Measurements from ENCODE around the gene SHANK2.
"Not testable (repeated sequence)": the region's sequence is repeated elsewhere in the genome, so short reads cannot be mapped to it uniquely, and the experiment has no call there.

SHANK2 gene

DNA sequence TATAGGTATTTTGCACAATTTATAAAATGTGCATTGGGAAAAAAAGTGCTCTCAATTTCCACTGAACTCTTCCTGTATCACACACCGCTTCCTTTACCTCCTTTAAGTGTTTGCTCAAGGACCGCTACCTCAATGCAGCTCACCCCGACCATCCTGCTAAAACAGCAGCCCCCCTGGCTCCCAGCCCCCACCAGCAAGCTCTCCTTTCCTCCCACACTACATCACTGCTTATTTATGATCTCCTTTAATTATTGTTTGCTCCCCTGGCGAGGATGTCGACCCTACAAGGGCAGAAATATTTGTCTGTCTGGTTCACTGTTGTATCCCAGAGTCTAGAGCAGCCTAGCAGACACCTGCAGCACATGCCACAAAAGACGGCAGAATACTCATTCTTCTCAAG, 10.0 kb downstream of the SHANK2 start:
- no peak for DNase-seq

DNA sequence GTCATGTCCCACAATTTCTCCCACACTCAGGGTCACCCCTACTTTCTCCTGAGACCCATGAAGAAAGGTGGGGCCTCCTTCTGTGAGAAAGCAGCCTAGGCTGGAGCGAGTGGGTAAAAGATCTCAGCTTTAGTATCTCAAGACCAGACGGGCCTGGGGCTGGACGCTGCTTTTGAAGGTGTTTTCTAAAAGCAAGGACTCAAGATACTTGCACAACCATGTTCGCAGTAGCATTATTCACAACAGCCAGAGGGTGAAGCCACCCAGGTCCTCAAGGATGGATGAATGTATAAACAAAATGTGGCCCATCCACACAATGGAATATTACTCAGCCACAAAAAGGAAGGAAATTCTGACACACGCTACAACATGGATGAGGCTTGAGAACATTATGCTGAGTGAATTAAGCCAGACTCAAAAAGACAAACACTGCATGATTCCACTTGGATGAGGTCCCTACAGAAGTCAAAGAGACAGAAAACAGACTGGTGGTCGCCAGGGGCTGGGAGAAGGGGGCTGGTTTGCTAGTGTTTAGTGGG, 10.6 kb downstream of the SHANK2 start:
- no peak for DNase-seq

DNA sequence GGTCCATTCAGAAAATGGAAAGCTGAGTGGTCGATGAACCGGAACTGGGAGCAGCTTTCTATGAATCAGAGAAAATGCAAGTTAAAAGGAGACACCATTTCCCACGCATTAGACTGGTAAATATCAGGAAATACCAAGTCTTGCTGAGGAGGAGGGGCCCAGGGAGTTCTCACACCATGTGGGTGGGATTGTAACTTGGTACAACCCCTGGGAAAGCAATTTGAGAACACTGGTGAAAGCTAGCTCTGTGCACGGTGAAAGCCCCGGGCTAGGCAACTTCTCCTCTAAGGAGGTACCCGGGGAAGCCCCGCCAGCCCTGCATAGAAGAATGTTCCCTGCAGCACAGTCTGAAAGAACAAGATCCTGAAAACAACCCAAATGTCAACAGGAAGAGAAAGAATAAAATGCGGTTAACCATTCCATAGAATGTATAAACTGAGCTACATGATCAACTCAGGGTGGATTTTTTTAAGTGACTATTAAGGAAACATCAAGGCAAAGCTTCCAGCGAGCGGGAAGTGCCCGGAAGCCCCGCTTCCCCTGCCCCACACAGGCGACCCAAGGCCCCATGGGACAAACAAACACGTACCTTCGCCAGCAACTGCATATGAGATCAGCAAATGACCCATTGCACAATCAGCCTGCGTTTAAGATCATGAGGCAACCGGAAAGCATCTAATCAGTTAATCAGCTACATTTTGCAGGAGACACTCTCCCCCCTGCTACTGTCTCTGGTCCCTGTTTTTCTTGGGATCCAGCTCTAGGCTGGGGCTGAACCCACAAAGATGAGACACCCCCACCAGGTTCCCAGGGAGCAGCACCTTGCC, 11.3 kb downstream of the SHANK2 start:
- DNase-seq, result no peak

DNA sequence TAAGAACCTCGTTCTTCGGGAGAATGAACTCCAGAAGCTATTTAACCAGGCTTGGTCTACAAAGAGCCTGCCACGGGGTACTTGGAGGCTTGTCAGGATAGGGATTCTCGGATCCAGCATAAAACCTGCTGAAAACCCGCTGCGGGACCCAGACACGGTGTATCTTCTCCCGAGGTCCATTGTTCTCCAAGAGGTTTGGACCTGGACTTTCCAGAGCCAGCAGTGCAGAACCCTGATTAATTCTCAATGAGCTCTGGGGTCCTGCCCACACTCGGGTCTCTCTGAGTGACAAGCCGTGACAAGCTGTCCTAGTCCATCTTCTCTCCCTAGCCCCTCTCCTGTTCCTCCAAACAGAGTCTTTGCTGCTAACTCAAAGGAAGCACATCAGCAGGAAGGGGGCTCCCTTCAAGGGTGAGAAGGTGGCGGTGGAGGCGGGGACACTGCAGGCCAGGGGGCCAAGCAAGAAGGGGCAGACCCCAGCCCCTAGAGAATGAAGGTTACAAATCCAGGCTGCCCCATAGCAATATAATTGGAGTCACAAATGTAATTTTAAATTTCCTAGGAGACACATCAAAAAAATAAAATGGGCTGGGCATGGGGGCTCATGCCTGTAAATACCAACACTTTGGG, 12.2 kb downstream of the SHANK2 start:
- no peak for DNase-seq

DNA sequence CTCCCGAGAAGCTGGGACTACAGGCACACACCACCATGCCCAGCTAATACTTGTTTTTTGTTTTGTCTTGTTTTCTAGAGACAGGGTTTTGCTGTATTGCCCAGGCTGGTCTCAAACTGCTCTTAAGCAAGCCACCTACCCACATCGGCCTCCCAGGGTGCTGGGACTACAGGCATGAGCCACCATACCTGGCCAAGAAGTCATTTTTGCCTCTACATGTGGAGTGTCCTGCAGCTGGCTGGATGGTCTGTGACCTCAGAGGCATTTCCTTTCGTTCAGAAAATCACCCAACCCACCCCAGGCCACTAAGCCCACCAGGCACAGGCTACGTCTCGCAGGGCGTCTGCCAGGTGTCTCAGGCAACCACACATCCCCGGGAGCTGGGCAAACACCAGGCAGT, 12.8 kb downstream of the SHANK2 start:
- DNase-seq, result no peak

DNA sequence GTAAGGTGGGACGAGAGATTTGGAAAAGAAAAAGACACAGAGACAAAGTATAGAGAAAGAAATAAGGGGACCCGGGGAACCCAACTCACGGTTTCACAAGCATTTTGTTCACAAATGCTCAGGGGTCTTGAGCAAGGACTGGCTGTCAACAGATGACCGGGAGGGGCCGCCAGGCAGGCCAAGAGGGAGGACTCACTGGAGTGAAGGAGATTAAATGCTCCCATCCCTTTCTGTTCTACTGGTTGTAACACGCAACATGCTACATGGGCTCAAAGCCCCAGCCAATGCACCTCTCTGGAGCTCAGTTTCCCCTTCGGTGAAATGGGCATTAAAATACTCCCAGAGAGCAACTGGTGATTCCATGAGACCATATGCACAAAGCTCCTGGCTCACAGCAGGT, 13.4 kb downstream of the SHANK2 start:
- no peak for DNase-seq

DNA sequence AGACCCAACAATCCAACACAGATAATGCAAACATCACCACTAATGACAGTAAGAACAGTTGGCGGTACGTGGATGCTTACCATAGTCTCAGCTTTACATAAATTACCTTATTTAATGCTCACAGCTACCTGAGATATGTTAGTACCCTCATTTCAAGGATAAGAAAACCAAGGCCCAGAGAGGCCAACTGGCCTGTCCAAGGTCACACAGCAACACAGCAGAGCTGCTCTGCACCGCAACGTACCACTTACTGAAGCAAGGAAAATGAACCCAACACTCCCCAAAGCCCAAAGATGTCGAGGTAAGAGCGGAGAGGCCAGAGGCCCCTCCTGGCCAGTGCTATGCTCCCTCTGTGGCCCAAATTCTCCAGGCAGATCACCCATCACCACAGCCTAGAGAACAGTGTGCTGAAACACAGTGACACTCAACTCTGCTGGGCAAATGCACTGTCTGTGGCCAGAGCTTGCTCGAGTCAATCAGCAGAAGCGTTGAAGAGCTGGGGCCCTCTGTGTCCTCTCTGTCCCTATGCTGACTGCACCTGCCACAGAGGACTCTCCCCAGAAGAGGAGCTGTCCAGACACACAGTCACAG, 14.0 kb downstream of the SHANK2 start:
- DNase-seq, result no peak

DNA sequence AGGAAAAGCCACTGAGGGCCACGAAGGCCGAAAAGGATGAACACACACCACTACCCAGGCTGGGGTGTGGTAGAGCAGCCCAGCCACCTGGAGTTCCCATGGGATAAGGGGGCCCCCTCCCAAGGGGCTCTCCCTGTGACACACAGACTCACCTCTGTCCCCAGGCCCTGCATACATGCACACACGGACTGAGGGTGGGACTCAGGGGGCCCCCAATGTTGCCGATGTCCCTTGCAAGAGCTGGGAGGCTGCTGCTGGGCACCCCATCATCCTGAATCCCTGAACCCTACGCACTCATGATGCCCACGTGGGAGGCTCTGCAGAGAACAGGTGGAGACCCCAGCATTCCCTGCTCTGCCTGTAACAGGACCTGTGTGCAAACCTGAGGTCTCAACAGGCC, 14.5 kb downstream of the SHANK2 start:
- no peak for DNase-seq

DNA sequence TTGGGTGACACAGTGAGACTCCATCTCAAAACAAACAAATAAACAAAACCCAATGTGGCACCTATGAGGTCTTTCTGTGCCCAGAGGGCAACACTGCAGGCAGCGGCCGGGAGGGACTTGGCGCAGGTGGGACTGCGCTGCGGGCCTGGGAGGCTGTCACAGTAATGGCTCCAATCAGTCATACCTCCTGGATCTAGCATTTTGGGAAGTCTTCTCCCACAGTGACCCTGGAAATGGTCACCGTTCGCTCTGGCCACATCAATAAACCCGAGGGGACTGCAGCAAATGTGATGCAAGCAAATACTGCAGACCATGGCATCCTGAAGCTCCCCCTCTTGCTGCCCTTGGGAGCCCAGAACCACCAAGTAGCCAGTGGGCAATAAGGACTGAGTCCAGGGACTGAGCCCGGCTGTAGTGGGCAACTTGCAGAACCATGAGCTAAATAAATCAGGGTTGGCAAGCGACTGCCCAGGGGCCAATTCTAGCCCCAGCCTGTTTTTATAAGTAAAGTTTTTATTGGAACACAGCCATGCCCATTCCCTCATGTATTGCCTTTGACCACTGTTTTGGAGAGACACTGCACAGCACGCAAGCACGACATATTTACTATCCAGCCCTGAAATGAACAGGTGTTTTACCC, 15.4 kb downstream of the SHANK2 start:
- no peak for DNase-seq

DNA sequence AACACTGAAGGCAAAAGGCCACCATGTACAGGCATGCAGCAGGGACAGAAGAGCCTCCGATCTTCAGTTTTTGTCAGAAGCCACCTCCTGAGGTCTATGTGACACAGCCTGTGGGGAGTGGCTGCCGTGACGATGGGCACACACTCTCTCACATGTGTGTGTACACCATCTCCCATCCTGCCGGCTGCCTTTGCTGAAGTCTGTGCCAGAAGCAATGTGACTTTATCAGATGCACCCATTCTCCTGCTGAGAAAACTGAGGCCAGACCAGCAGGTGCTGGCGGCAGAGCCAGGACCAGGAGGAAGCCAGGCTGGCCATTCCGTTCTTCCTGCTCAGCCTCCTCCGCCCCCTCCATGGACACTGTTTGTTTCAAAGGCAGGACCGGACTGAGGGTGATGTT, 16.7 kb downstream of the SHANK2 start:
- DNase-seq, result no peak

DNA sequence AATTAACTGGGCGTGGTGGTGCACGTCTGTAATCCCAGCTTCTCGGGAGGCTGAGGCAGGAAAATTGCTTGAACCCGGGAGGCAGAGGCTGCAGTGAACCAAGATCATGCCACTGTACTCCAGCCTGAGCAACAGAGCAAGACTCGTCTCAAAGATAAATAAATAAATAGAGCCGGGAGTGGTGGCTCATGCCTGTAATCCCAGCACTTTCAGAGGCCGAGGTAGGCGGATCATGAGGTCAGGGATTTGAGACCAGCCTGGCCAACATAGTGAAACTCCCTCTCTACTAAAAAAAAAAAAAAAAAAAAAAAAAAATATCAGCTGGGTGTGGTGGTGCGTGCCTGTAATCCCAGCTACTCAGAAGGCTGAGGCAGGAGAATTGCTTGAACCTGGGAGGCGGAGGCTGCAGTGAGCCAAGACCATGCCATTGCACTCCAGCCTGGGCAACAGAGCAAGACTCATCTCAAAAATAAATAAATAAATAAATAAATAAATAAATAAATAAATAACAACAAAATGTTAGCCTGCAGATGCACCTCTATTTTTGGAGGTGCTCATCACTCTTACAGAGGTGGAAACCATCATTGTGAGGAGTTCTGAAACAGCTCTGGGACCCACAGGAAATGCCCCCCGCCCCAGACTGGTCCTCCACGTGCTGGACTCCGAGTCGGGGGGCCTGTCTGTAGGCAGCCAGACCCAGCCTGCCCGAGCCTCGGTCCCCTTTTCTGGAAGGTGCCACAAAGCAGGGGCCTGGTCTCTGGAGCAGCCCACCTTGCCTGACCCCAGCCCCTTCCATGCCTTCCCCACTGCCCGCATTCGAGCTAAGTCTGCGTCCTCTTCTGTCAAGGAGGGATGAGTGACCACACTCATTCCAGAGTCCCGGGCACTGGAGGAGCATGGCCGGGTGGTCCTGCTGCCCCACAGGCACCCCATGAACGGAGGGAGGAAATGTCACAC, 18.2 kb downstream of the SHANK2 start:
- DNase-seq, result not testable (repeated sequence)

DNA sequence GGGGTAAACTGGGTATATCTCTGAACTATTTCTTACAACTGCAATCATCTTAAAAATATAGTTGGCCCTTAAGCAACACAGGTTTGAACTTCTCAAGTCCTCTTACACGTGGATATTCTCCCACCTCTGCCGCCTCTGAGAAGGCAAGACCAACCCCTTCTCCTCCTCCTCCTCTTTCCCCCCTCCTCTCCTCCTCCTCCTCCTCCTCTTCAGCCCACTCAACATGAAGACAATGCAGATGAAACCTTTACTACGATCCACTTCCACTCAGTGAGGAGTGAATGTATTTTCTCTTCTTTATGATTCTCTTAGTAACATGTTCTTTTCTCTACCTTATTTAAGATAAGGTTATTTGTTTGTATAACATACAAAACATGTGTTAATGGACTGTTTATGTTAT, 20.0 kb downstream of the SHANK2 start:
- no peak for DNase-seq

DNA sequence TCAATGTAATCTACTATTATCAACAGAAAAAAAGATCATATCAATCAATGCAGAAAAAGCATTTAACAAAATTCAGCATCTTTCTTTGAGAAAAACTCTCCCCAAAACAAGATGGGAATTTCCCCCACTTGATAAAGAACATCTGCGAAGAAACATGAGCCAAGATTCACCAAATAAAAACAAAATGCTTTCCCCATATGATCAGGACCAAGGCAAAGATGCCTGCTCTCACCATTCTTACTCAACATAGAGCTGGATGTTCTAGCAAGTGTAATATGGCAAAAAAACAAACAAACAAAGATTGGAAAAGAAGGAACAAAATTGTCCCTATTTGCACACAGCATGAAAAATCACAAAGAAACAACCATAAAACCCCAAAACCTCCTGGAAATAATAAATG, 23.4 kb downstream of the SHANK2 start:
- DNase-seq, result no peak

DNA sequence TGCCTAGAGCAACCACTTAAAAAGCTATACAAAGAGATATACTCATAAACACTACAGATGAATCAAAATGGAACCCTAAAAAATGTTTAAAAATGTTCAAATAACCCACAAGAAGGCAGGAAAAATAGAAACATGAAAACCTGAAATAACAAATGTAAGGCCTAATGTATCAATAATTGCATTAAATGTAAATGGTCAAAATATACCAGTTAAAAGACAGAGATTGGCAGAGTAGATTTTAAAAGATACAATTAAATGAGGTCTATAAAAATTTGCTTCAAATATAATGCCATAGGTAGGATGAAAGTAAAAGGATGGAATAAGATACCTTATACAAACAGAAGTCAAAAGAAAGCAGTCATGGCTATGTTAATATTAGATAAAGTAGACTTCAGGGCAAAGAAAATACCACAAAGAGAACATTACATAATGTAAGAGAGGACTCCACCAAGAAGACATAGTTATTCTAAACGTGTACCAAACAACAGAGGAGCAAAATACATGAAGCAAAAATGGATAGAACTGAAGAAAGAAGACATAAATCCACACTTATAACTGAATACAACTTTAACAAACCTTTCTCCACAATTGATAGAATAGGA, 25.2 kb downstream of the SHANK2 start:
- DNase-seq, result no peak

DNA sequence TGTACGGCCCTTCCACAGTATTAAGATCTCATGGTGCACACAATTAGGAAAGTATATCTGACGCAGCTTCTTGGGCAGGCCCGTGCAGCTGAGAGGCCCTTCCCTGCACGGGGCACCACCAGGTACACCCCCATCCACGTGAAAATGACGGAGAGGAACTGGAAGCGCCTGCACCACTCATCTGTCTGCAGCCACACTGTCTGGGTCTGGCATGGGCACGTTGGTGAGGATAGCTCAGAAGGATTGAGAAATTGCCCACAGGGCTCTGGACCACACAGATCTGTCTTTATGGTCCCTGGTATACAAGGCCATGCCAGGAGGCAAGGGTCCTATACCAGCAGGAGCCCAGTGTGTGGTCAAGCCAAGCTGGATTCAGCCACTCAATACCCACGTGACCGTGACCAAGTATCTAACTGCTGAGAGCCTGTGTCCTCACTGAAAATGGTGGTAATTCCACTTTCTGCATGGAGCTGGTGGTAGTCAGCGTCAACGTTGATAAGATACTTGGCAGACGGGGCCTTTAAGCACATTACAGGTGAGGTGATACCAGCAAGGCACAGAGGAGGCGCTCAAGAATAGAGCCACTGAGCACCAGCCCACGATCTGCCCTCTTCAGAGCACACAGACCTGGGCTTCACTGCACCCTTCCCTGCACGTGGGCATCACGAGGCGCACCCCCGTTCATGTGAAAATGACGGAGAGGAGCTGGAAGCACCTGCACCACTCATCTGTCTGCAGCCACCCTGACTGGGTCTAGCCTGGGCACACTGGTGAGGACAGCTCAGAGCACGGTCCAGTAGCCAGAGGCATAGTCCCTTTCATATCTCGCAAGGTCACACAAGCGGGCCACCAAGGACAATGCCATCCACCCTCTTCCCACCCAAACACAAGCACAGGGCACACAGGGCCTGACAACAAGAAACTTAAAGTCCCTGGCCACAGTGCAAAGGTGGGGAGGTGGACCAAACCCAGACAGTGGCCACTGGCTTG, 28.4 kb downstream of the SHANK2 start:
- DNase-seq, result no peak

DNA sequence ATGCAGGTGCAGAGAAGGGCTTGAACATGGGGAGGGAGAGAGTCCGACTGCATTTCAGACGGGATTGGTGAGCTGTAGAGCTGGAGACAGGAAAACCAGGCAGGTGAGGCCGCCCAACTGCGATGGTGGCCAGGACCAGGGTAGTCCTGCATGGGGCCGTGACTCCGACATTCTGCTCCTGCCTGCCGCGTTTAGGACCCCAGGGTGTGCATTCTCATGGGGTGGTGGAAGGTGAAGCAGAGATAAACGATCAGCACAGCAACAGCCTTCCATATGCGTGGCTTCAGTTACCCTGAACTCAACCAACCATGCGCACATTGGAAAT, 29.3 kb downstream of the SHANK2 start:
- DNase-seq, result no peak

DNA sequence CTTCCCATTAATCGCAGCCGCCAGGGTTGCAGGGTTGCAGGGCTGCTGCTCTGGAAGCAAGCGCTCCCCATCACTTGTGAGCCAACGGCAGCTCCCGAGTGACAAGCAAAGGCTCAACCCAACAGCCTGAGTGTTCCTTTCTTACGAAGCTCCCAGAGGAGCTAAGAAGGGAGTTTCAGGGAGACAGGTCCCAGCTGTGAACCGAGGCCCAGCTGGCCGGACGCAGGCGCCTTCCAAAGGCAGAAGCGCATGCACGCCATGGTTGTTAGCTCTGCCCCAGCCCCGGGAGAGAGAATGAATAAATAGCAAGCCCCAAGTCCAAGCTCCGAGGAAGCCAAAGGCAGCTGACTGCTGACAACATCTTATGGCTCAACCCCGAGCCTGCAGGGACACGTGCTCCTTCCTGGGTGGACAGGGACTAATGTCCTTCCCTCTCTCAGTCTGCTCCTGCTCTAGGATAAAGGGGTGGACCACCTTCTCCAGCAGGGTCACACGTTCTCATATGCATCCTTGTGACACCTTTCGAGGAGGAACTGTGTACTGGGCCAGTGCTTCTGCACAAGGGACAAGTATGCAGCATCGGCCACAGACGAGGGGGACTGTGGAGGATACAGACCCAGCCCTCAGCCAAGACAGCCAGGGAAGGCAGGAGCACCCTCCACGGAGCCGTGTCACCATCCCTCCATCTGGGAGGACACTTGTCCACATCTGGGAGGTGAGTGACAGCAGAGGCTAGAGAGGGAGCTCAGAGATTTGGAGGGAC, 29.9 kb downstream of the SHANK2 start:
- no peak for DNase-seq

DNA sequence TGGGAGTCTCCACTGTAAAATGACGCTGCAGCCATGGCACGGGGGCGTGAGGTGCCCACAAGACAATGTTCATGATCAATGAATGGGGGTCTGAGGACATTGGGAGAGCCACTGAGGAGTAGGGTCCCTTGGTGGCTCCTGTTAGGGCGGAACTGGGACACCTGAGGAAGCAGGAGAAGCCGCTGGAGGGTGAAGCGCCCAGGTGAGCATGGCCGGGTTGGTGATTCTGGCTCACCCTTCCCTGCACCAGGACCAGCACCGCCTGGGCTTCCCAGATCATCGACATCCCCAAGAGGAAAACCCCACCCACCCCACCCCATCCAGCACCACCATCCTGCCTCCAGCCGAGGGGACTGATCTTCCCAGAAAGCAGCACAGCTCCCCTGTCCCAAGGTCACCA, 30.6 kb downstream of the SHANK2 start:
- no peak for DNase-seq

DNA sequence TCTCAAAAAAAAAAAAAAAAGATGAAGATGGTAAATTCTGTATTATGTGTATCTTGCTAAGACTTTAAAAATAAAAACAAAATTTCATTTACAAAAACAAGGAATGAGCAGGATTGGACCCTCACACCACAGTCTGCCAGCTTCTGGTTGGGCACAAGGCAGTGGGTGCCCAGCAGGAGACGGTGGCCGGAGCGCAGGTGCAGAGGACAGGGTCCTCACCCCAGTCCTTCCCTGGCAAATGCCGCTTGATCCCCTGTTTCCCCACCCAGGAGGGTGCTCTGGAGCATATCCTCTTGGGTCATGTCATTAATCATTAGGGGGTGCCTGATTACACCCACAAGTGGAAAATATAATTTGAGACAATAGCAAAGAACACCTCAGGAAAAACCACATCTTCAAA, 31.2 kb downstream of the SHANK2 start:
- no peak for DNase-seq
